ENCODE data around the gene TMEM231. TPM values are rescaled to one million over a fixed set of nuclear protein-coding genes. Genes with fewer than 3 reads are reported as not detected.
"Not testable (repeated sequence)": the region's sequence is repeated elsewhere in the genome, so short reads cannot be mapped to it uniquely, and the experiment has no call there.

The TMEM231 gene
- total and polyA plus RNA-seq, 3 donors from 2014 or later: 21.2 to 29.2 (median 25.4) TPM

GRCh38 chr16:75541236-75541635 lies 14.8 kb downstream of the TMEM231 start:
- no peak overlapping the region for H3K27ac ChIP-seq
- intact Hi-C loops (cut with DNase I; ENCODE audit: low total_unique reads): no loop called here
- no peaks in the 10 kb centered on the region for H3K4me1 ChIP-seq
- WGBS, 2 donors: 89 to 92% methylated on average over 5 of the region's 5 CpGs
- no peaks in the 10 kb centered on the region for H3K27me3 ChIP-seq
- no peak for TF ChIP-seq CTCF (IDR thresholded peaks at IDR 0.05)
- TF ChIP-seq POLR2A (IDR thresholded peaks at IDR 0.05): no peak
- no peak overlapping the region for H3K4me3 ChIP-seq
- H3K36me3 ChIP-seq (ENCODE audit: low read depth, missing control alignments): no peaks in the 10 kb centered on the region
- no peaks in the 10 kb centered on the region for H3K9me3 ChIP-seq
- DNase-seq: no peak

GRCh38 chr16:75538882-75539565 lies 17.0 kb downstream of the TMEM231 start:
- H3K27ac ChIP-seq; H3K27me3 ChIP-seq; intact Hi-C loops (cut with DNase I; ENCODE audit: low total_unique reads); H3K36me3 ChIP-seq (ENCODE audit: low read depth, missing control alignments); H3K4me1 ChIP-seq; DNase-seq; H3K4me3 ChIP-seq; H3K9me3 ChIP-seq: not testable (repeated sequence)
- 76 to 77% methylated on average over 3 to 8 of the region's 10 CpGs for WGBS, 2 donors

GRCh38 chr16:75537776-75538175 lies 18.3 kb downstream of the TMEM231 start:
- no peaks in the 10 kb centered on the region for H3K36me3 ChIP-seq (ENCODE audit: low read depth, missing control alignments)
- no peaks in the 10 kb centered on the region for H3K27me3 ChIP-seq
- no peak overlapping the region for H3K27ac ChIP-seq
- TF ChIP-seq POLR2A (IDR thresholded peaks at IDR 0.05) (no peak), CTCF (IDR thresholded peaks at IDR 0.05) (no peak)
- DNase-seq: no peak
- no peaks in the 10 kb centered on the region for H3K9me3 ChIP-seq
- H3K4me1 ChIP-seq: no peaks in the 10 kb centered on the region
- WGBS, 2 donors: 91 to 94% methylated on average over 4 of the region's 4 CpGs
- intact Hi-C loops (cut with DNase I; ENCODE audit: low total_unique reads): no loop called here
- no peak overlapping the region for H3K4me3 ChIP-seq

- no peaks in the 10 kb centered on the region for H3K9me3 ChIP-seq
- intact Hi-C loops (cut with DNase I; ENCODE audit: low total_unique reads): no loop called here
- no peaks in the 10 kb centered on the region for H3K36me3 ChIP-seq (ENCODE audit: low read depth, missing control alignments)
- WGBS, 2 donors: 76 to 80% methylated on average over 7 of the region's 7 CpGs
- TF ChIP-seq CTCF (IDR thresholded peaks at IDR 0.05) (no peak), POLR2A (IDR thresholded peaks at IDR 0.05) (no peak)
- H3K4me3 ChIP-seq: no peak within 1 kb of the TSS
- DNase-seq: no peak
- H3K27ac ChIP-seq: no peak within 1 kb of the TSS
- H3K27me3 ChIP-seq: no peaks in the 10 kb centered on the region
- no peaks in the 10 kb centered on the region for H3K4me1 ChIP-seq
Measured at GRCh38 chr16:75535901-75536300, 20.2 kb downstream of the TMEM231 start, which contains the start of gene CHST5. CHST5 (minus strand) TSS chr16:75536108; CDS start chr16:75530384, 5,724 bp downstream.

GRCh38 chr16:75535211-75535843 lies 20.7 kb downstream of the TMEM231 start:
- H3K4me3 ChIP-seq: no peak overlapping the region
- intact Hi-C loops (cut with DNase I; ENCODE audit: low total_unique reads): no loop called here
- H3K36me3 ChIP-seq (ENCODE audit: low read depth, missing control alignments): no peaks in the 10 kb centered on the region
- no peaks in the 10 kb centered on the region for H3K9me3 ChIP-seq
- no peaks in the 10 kb centered on the region for H3K4me1 ChIP-seq
- WGBS, 2 donors: 28 to 50% methylated on average over 34 of the region's 34 CpGs
- H3K27me3 ChIP-seq: no peaks in the 10 kb centered on the region
- DNase-seq: no peak
- no peak for TF ChIP-seq CTCF (IDR thresholded peaks at IDR 0.05)
- TF ChIP-seq POLR2A (IDR thresholded peaks at IDR 0.05): no peak
- no peak overlapping the region for H3K27ac ChIP-seq
